Osteocyte (in vitro differentiated cells): ENCODE measurements around the gene WRNIP1. TPM values are rescaled to one million over a fixed set of nuclear protein-coding genes. Genes with fewer than 3 reads are reported as not detected.

Experiments
- DNase-seq: peaks from one replicate; pipeline ENCODE4 v3.0.0; 2021; ENCODE audit warnings: mixed read lengths; ENCODE audit not compliant: unreplicated experiment; ENCODE audit errors: extremely low spot score
- H3K27ac Mint-ChIP-seq: one replicate; pipeline ENCODE4 v1.8.0; 2021; ENCODE audit warnings: mild to moderate bottlenecking, mixed read lengths; ENCODE audit not compliant: unreplicated experiment
- H3K27me3 Mint-ChIP-seq: one replicate; pipeline ENCODE4 v1.8.0; 2021; ENCODE audit warnings: mixed read lengths; ENCODE audit not compliant: unreplicated experiment
- H3K36me3 Mint-ChIP-seq: one replicate; pipeline ENCODE4 v1.8.0; 2021; ENCODE audit warnings: mixed read lengths; ENCODE audit not compliant: unreplicated experiment
- H3K4me1 Mint-ChIP-seq: one replicate; pipeline ENCODE4 v1.8.0; 2021; ENCODE audit warnings: mixed read lengths; ENCODE audit not compliant: unreplicated experiment
- H3K4me3 Mint-ChIP-seq: one replicate; pipeline ENCODE4 v1.8.0; 2021; ENCODE audit warnings: mild to moderate bottlenecking, moderate library complexity, mixed read lengths; ENCODE audit not compliant: unreplicated experiment
- H3K9me3 Mint-ChIP-seq: one replicate; pipeline ENCODE4 v1.8.0; 2021; ENCODE audit warnings: mixed read lengths; ENCODE audit not compliant: unreplicated experiment
- CTCF ChIP-seq: fragments of 200-600 bp; sonication (generic); IDR thresholded peaks from 2 replicates; pipeline ENCODE4 v1.5.0; 2021; ENCODE audit warnings: antibody characterized with exemption, mild to moderate bottlenecking, moderate library complexity
- total RNA-seq: library from RNA; stranded (reverse); gene quantifications from 2 replicates; pipeline ENCODE4 v1.2.1, GENCODE V29; 2021

WRNIP1 gene
- total RNA-seq, 1 donor from 2014 or later: 35.9 TPM

GRCh38 chr6:2730353-2731107, 34.7 kb upstream of the WRNIP1 start:
- TF ChIP-seq CTCF: no peak
- no peaks in the 10 kb centered on the region for H3K36me3 Mint-ChIP-seq
- DNase-seq: no peak
- peaks cover 13% of the 10 kb centered on the region for H3K4me1 Mint-ChIP-seq
- H3K9me3 Mint-ChIP-seq: no peaks in the 10 kb centered on the region
- H3K27me3 Mint-ChIP-seq: no peaks in the 10 kb centered on the region
- no peak overlapping the region for H3K27ac Mint-ChIP-seq
- no peak overlapping the region for H3K4me3 Mint-ChIP-seq

GRCh38 chr6:2731281-2731909, 33.8 kb upstream of the WRNIP1 start:
- H3K9me3 Mint-ChIP-seq: no peaks in the 10 kb centered on the region
- H3K27me3 Mint-ChIP-seq: no peaks in the 10 kb centered on the region
- no peak overlapping the region for H3K27ac Mint-ChIP-seq
- DNase-seq: no peak
- H3K4me3 Mint-ChIP-seq: no peak overlapping the region
- no peaks in the 10 kb centered on the region for H3K36me3 Mint-ChIP-seq
- H3K4me1 Mint-ChIP-seq: peaks cover 8% of the 10 kb centered on the region
- no peak for TF ChIP-seq CTCF

- Mint-ChIP-seq H3K36me3 (no peaks in the 10 kb centered on the region), H3K4me1 (peaks cover 8% of the 10 kb centered on the region), H3K4me3 (no peak overlapping the region), H3K9me3 (no peaks in the 10 kb centered on the region), H3K27me3 (no peaks in the 10 kb centered on the region), H3K27ac (no peak overlapping the region)
- DNase-seq: no peak
- no peak for TF ChIP-seq CTCF
Observed at GRCh38 chr6:2732503-2733089, 32.6 kb upstream of the WRNIP1 start.

GRCh38 chr6:2733324-2733723, 31.9 kb upstream of the WRNIP1 start:
- H3K36me3 Mint-ChIP-seq: no peaks in the 10 kb centered on the region
- no peak overlapping the region for H3K4me3 Mint-ChIP-seq
- H3K27ac Mint-ChIP-seq: no peak overlapping the region
- DNase-seq: no peak
- no peaks in the 10 kb centered on the region for H3K9me3 Mint-ChIP-seq
- TF ChIP-seq CTCF: no peak
- peaks cover 8% of the 10 kb centered on the region for H3K4me1 Mint-ChIP-seq
- H3K27me3 Mint-ChIP-seq: no peaks in the 10 kb centered on the region

- Mint-ChIP-seq H3K4me3 (no peak overlapping the region), H3K9me3 (no peaks in the 10 kb centered on the region), H3K27ac (no peak overlapping the region), H3K36me3 (no peaks in the 10 kb centered on the region), H3K4me1 (peaks cover 8% of the 10 kb centered on the region), H3K27me3 (no peaks in the 10 kb centered on the region)
- no peak for DNase-seq
- TF ChIP-seq CTCF: no peak
Observed at GRCh38 chr6:2733736-2734480, 31.3 kb upstream of the WRNIP1 start.
